NCI-H1436 (cell line): ENCODE results near the gene USH1G.

ENCODE experiments used
- DNase-seq: peaks from one replicate; lab custom pipeline; 2025; lab: John Stamatoyannopoulos, UW

The USH1G gene

DNA sequence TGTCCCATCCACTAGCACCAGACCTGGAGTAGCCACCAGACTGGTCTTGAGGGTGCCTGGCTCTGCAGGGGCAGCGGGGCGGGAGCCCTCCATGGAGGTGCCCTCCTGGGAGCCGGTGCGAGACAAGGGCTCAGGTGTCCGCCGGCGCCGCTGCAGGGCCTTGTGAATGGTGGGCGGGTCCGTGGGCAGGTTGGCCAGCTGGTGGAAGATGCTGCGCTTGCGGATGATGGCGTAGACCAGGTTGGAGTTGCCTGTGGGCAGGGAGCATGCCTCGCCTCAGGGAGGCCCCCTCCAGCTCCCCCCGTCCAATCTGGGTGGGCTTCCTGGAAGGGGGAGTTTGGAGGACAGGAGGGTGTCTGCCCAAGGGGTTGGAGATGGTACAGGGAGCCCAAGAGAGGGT, 31.1 kb upstream of the USH1G start:
- no peak for DNase-seq

DNA sequence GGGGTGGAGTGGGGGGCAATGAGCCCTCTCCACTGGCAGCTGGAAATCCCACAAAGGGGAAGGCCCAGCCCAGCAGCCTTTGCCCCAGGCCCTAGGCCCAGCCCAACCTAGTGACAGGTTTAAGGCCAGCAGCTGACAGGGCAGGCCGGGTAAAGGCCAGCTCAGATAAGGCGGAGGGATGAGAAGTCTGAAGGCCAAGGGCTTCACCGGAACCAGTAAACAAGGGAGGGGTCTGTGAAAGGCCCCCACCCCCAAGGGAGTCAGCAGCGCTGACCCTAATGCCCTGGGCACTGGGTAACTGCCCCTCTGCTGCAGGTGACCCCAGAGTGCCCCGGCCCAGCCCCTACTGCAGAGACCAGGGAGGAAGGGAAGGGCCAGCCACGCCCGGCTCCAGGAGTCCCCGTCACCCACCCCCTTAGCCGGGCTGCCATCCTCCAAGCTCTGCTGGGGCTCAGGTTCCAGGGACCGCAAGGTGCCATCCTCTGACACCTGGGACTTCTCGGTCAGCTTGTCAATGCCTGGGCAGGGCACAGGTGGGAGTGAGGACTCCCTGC, 30.2 kb upstream of the USH1G start:
- no peak for DNase-seq

DNA sequence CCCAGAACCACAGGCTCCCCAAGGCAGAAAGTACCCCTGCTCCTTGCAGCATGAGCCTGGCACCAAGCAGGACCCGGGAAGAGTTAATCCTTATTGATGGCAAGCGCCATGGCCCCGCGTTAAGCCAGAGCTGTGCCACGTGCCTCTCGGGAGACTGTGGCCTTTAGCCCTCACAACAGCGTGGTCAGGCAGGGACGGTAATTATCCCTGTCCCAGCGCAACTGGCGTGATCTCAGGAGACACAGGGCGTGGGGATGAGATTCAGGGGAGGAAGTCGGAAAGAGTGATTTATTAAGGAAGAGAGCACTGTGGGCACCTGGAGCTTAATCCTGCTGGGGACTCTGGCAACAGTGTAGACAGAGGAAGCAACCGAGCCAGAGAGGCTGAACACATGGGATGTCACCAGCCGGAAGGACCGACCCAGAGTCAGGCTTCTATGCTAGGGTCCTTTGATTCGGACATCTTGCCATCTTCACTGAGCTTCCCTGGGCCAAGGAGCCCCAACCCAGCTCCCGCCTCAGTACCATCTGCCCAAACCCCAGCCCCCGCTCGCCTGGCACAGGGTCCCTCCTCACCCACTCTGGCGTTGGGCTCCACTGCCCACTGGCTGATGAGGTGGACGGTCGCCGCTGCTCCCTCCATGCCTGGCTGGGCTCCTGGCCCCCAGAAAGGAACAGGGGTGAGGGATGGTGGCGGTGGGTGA, 29.5 kb upstream of the USH1G start:
- no peak for DNase-seq

DNA sequence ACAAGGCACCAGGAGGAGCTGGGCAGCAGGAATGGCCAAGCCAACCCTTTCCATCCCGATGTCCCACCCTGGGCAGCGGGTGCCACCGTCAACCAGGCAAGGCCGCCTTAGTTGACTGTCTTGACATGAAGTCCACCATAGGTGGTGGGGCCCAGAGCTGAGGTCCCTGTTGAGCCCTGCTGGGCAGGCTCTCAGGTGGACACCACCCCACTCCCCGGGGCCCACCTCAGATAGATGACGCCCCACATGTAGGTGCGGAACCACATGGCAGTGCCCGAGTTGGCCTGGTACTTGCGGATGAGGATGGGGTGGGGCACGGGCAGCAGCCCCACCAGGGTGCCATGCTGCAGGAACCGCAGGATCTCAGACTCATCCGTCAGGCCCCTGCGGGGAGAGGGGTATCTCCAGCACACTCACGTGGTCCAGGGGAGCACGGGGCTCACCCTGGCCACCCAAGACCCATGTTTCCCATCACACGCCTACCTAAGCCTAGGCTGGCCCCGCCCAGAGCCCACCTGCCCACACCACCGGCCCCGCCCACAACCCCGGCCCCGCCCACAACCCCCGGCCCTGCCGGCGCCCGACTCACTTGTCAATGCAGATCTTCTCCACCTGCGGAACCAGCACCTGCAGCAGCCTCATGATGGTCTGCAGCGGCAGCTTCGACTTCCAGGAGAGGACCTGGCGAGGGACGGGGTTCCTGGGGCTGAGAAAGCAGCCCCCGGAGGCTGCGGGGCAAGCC, 28.8 kb upstream of the USH1G start:
- no peak for DNase-seq

DNA sequence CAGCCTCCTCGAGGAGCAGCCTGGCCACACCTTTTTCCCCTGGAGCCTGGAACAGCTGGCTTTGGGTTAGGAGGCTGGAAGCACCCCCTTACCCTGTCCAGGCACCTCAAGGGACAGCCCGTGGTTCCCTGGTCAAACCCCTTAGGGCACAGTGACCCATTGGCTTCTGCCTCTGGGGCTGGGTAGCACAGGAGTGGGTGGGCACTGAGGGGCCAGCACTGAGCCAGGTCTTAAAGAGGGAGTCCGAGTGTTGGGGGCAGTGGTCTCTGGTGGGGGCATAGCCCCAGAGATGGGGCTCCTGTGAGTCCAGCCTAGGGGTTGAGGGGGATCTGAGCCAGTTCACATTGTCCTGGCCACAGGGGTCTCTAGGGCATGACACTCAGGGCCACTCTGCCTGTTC, 28.0 kb upstream of the USH1G start:
- DNase-seq: no peak

DNA sequence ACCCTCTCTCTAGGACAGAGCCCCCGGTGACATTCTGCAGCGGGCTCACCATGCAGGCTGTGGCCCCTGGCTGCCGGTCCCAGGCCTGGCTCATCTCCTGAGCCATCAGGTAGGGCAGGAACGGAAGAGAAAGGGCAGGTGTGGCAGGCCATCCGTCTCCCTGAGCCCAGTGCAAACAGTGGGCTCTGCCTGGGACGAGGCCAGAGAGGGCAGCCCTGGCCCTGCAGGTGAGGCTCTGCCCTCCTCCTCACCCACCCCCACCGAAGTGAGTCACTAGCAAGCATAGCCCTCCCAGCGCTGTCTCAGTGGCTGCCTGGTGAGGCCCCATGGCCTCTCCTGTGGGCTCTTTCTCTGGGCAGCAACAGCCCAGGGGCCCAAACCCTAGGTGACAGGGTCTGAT, 27.2 kb upstream of the USH1G start:
- no peak for DNase-seq

DNA sequence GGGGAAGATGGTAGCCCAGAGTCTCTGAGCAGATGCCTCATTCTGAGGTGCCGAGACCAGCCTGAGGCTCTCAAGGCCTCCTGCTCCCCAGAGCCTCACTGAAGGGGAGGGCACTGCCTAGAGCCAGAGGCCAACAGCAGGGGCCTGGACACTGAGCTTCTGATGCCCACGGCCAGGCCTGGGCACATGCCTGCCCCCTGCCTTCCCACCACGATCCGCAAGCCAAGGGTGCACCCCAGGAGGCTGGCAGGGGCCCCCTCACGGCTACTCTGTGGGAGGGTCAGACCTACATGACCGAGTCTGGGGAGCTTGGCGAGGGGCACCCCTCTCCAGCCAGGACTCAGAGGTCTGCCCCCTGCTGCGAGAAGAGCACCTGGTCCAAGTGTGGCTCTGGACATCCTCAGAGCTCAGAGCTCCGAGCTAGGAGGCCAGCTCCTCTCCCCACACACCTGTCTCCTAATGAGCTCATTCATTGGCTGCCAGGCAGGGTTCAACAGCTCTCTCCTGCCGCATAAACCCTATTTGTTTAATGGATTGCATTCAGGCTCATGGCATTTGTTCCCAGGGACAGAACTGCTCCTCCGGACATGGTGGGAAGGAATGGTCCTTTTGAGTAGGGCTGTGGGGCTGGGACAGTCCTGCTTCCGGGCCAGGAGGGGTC, 26.5 kb upstream of the USH1G start:
- no peak for DNase-seq

DNA sequence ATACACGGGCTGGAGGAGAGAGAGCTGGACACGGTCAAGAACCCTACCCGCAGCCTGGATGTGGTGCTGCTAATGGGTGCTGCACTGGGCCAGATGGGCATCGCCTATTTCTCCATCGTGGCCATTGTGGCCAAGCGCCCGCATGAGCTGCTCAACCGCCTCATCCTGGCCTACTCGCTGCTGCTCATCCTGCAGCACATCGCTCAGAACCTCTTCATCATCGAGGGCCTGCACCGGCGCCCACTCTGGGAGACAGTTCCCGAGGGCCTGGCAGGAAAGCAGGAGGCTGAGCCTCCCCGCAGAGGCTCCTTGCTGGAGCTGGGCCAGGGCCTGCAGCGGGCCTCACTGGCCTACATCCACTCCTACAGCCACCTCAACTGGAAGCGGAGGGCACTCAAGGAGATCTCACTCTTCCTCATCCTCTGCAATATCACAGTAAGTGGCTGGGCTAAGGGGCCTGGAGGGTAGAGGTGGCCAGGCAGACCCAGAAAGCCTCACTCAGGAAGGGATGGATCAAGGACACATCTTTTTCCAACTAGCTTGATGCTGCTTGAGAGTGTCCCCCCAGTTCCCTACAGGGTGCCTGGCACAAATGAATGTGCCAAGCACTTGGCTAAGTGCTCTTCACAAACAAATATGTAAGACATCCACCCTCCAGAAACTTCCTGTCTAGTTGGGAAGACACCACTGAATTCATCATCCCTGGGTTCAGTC, 24.1 kb upstream of the USH1G start:
- DNase-seq: no peak

DNA sequence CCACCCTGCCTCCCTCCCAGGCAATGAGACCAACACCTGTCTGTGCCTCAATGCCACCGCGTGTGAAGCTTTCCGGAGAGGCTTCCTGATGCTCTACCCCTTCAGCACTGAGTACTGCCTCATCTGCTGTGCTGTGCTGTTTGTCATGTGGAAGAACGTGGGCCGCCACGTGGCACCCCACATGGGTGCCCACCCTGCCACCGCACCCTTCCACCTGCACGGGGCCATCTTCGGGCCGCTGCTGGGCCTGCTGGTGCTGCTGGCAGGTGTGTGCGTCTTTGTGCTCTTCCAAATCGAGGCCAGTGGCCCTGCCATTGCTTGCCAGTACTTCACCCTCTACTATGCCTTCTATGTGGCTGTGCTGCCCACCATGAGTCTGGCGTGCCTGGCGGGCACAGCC, 23.6 kb upstream of the USH1G start:
- no peak for DNase-seq

DNA sequence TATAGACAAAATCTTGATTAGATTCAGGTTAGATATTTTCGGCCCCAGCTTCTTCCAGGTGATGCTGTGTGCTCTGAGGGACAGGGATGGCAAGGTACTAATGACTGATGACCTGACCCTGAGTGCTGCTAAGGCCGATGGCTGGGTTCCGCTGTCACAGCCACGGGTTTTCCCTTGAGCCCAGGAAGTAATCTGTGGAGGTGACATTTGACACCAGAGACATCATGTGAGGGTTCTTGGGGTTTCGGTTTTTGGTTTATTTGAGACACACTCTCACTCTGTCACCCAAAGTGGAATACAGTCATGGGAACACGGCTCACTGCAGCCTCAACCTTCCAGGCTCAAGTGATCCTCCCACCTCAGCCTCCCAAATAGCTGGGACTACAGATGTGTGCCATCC, 22.5 kb upstream of the USH1G start:
- DNase-seq: no peak

DNA sequence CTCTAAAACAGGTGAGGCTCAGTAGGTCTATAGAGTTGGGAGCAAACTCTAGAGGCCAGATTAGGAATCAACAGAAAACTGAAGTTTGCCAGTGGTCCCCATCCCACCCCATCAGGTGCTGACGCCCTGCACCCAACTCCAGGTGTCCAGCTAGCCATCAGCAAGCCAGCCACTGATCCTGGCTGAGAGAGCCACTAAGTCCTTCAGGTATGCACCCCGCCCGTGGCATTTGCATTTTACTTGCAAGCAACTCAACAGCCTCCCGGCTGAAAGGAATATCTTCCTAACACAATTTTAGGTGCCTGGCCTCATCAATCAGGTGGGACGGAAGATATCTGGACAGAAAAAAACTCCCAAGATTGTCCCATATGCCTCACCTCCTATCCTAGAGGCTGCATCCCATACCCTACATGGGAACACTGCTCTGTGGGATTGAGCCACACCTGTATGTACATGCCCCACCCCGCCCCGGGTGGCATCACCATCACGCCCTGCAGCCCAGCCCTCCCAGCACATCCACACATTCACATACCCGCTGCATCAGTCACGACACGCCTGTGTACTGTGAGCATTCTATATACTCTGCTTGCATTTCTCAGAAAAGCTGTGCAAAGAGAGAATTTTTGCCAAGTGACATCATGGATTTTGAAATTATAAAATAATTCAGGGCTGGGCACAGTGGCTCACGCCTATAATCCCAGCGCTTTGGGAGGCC, 20.9 kb upstream of the USH1G start:
- DNase-seq: no peak

DNA sequence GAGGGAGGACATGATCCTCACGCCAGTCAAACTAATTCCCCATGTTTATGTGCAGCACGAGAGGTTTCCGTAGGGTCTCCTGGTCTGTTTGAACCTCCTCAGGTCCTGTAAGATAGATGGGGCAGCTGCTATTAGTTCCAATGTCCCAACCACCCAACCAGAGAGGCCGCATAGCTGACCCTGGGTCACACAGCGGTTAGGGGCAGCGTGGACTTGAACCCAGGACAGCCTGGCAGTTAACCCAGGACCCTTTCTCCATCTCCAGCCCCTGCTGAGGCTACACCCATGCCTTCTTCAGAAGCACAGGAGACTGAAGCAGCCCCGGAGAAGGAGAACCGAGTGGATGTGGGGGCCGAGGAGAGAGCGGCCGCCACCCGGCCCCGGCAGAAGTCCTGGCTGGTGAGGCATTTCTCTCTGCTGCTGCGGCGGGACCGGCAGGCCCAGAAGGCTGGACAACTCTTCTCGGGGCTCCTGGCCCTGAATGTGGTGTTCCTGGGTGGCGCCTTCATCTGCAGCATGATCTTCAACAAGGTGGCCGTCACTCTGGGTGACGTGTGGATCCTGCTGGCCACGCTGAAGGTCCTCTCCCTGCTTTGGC, 18.2 kb upstream of the USH1G start:
- no peak for DNase-seq

DNA sequence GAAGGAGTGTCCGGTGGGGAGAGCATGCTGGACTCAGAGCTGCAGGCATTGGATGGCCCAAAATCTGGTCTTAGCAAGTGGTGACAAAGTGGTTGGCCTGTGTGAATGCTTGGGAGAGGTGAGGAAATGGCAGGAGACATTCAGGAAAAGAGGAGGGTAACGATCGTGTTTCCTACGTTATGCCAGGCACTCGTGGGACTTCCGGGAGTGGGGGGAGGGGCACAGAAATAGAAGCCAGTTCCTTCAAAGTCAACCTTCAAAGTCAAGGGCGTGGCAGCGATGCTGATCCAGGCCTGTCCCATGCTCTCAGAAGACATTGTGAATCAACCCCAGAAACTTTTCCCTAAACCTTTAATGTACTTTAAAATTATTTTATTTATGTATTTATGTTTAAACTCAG, 16.5 kb upstream of the USH1G start:
- no peak for DNase-seq

DNA sequence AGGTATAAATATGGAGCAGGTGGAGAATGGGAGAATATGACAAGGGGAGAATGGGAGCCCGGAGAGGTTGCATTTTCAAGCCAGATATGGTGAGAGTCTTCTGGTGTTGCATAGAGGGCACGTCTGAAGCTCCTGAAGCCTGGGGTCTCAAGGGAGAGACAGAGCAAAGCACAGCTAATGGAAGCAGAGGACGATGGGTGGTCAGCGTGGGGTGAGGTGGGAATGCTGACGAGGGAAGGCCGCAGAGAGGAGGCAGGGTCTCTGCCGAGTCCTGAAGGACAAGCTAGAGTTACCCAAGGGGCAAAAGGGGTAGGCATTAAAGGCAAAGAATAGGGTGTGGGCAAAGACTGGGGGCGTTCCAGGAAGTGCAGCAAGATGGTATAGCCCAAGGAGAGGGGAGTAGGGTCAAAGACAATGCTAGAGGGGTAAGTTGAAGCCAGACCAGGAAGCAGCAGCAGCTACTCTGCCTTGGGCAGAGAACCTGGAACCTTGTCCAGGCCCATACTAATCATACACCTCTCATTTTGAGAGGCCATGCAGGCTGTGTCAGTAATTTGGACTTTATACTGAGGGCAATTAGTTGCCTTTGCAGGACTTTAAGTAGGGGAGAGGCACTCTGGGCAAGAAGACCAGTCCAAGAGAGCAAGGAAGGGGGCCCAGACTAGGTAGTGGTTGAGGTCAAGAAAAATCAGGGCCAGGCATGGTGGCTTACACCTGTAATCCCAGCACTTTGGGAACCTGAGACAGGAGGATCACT, 15.3 kb upstream of the USH1G start:
- DNase-seq: no peak

DNA sequence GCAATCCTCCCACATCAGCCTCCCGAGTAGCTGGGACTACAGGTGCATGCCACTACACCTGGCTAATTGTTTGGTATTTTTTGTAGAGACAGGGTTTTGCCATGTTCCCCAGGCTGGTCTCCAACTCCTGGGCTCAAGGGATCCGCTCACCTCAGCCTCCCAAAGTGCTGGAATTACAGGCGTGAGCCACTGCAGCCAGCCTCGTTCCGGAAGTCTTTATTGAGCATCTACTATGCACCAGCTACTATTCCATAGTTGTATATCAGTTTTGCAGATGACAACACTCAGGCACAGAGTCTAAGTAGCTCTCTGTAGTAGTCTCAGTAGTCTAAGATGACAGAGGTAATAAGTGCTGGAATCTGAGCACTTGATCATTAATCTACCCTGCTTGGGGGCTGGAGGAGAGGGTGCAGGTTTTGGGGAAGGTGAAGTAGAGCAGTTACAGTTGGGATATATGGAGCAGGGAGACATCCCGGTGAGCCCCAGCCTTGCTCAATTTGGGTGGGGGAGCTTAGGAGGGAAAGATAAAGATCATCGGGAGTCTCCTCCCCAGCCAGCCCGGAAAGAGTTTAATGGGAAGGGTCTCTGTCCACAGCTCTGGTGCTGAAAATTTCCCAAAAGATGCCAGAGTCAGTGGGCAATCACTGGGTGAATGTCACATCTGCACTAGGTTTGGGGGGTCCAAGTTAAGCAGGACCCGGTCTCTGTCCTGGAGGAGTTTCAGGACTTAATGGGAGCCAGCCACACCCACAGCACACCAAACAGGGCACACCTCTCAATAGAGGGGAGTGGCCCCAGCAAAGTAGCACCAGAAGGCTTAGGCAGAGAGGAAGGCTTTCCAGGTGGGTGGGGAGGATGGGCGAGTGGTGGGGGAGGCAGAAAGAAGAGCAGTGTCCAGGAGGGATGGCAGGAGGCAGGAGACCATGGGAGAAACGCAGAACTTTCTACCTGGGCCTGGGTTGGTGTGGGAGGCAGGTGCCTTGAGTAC, 14.3 kb upstream of the USH1G start:
- no peak for DNase-seq

DNA sequence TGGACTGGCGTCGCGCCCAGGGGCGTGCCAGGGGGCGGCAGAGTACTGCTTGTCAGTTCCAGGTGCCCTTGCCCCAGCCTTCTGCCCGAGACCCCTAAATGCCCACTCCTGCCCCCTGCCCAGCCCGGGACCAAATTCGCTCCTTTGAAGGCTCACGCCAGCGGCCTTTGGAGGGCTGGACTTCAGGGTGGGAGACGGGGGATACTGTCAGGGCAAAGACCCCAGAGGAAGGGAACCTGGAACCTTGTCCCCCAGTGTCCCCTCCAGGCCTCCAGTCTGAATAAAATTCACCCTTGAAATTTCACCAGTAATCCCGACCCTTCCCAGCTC, 13.4 kb upstream of the USH1G start:
- no peak for DNase-seq

DNA sequence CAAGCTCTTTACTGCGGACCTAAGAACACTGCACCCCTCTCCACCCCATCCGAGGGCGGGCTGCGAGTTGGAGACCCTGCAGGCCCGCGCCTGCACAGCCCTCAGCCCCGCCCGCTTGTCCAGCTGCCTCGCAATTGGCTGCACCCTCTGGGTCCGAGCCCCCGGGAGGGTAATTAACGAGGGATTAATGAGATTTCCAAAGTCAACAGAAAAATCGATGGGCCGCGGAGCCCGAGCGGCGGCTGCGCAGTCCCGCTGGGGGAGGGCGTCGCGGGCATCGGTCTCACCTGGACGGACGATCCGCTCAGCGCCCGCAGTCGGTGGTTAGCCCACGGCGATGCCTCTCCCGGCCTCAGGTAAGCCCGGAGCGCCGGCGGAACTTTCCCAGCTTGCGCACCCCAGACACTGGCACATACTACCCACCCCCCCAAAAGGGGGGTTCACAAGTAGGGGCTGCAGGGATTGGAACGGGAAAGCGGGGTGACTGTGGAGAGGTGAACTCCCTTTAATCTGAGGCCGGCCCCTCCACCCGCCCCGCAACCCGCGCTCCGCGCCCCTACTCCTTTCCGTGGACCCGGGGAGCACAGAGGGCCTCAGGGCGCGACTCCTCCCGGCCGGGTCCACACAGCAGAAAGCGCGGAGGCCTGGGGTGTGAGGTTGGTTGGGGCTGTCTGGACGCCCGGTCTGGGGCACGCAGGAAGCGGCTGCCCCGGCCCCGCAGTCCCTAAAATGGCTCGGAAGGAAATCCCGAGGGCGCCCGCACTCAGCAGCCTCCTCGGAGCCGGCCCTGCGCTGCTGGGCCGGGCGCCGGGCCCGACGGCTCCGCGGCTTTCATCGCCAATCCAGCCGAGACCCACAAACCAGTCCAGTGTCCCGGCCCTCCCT, 12.8 kb upstream of the USH1G start, which contains the start of gene OTOP3:
TSS of gene OTOP3 (plus strand) at position 314 of the 885 bp plus-strand sequence. CDS start at position 338, 24 bp downstream.
- DNase-seq: no peak

DNA sequence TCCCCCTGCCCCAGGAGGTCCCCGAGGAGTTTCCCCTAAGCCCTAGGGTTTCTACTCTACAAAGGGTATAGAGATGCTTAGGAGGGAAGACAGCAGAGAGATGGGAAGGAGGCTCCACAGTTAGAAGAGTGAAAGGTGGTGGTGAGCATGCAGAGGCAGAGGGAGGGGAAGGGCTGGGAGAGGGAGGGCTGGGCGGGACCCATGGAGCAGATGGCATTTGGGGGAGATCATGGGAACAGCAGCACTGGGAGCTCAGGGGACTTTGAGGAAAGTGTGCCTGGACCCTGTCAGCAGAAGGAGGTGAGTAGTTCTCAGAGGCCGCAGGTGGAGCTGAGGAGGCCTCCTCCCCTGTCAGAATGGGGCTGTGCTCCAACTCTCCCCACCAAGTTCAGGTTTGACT, 12.0 kb upstream of the USH1G start:
- DNase-seq: no peak
